Hematopoietic multipotent progenitor cell treated with erythropoietin and hydrocortisone succinate and interleukin-3 and kit ligand, for 8 days (in vitro differentiated cells): ENCODE measurements around the gene ZNF3.
"Not testable (repeated sequence)": the region's sequence is repeated elsewhere in the genome, so short reads cannot be mapped to it uniquely, and the experiment has no call there.

Experiments used
- DNase-seq: peaks from one replicate; pipeline ENCODE4 v3.0.0-alpha.2; 2015

ZNF3 gene

DNA sequence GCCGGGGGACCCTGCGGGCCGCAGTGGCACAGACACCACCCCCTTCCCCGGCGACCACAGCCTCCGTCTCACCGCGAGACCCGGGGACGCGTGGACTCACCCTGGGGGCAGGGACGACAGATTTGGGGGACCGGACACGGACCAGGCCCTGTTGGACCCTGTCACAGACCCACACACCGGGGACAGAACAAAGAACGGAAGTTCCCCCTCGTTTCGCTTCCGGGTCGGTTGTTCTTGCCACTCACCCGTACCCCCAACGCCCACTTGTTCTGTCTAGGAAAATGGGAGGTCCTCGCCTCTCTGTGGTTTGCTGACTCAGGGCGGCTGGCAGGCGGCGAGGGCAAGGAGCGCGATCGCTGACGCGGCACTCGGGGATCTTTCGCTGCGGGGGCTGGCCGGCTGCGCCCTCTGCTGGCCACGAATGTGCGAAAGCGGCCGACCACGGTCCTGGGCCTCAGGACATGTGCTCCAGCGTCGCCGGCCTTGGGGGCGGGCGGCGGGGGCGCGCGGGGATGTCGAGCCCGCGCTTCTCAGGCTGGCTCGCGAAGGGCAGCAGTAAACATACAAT, at the start of gene ZNF3:
TSS of gene ZNF3 (minus strand) at position 189 of the 568 bp plus-strand sequence. CDS start 4,366 bp downstream, outside the sequence.
- peak; percentile 99 for DNase-seq

DNA sequence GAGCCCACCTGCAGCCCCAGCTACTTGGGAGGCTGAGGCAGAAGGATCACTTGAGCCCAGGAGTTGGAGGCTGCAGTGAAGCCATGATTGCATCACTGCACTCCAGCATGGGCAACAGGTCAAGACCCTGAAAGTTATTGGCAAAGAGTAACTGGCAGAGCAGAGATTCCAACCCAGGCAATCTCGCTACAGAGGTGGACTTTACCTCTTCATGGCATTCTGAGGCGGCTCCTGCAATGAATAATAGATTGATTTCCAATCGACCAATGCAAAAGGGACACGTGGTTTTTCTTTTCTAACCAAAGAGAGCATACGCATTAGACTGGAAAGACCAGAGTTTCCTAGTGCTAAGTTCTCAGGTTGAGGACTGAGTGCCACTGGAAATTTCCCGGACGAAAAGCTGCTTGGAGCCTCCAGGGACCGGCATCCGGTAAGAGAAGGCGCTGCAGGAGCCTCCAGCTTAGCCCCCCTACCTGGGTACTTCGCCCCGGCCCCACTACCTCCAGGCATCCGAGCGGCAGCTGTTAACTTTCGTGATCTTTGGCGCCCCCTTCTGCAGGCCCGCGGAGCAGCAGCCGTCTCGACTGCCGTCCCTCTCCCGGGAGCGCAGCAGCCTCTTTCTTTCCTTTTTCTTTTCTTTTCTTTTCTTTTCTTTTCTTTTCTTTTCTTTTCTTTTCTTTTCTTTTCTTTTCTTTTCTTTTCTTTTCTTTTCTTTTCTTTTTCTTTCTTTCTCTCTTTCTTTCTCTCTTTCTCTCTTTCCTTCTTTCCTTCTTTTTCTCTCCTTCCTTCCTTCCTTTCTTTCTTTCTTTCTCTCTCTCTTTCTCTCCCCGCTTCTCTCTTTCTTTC, 49.3 kb upstream of the ZNF3 start:
- peak; percentile 64 for DNase-seq

DNA sequence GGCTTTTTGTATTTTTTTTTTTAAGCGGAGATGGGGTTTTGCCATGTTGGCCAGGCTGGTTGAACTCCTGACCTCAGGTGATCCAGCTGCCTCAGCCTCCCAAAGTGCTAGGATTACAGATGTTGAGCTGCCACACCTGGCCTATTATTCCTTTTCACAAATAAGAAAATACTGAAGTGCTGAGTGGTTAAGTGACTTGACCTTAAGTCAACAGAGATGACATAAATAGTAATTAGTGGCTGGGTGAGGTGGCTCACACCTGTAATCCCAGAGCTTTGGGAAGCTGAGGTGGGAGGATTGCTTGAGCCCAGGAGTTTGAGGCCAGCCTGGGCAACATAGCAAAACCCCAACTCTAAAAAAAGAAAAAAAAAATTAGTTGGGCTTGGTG, 48.7 kb upstream of the ZNF3 start:
- not testable (repeated sequence) for DNase-seq

DNA sequence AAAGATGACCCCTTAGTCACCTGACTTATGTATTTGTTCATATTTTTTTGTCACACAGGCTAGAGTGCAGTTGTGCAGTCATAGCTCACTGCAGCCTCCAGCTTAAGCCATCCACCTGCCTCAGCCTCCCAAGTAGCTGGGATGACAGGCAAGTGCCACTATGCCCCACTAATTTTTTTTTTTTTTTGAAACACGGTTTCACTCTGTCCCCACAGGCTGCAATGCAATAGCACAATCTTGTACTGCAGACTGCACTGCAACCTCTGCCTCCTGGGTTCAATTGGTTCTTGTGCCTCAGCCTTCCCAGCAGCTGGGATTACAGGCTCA, 47.1 kb upstream of the ZNF3 start:
- DNase-seq = no peak

DNA sequence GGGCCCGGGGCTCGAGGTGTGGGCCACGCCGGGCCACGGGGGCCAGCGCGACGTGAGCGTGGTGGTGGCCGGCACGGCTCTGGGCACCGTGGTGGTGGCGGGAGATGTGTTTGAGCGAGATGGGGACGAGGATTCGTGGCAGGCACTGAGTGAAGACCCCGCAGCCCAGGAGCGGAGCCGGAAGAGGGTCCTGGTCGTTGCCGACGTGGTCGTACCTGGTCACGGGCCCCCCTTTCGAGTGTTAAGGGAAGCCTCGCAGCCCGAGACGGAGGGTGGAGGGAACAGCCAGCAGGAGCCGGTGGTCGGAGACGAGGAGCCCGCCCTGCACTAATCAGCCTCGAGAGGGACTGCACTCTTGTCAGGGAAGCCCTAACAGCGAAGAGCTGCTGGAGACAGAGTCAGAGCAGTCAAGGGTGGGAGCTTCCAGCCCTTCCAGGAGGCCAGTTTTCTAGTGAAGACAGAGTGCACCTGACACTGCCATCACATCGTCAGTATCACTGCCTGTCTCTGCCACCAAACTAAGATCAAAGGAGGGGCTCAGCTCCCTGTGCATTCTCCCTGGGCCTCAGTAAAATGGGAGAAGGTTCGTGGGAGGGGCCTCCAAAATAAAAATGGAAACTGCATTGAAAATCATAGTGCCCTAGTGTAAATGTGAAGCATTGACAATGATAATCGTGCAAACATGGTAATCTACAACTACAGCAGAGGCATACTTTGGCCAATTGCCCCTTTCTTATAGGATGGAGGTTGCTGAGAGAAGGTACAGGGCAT, 46.5 kb upstream of the ZNF3 start:
- DNase-seq = peak; percentile 52

DNA sequence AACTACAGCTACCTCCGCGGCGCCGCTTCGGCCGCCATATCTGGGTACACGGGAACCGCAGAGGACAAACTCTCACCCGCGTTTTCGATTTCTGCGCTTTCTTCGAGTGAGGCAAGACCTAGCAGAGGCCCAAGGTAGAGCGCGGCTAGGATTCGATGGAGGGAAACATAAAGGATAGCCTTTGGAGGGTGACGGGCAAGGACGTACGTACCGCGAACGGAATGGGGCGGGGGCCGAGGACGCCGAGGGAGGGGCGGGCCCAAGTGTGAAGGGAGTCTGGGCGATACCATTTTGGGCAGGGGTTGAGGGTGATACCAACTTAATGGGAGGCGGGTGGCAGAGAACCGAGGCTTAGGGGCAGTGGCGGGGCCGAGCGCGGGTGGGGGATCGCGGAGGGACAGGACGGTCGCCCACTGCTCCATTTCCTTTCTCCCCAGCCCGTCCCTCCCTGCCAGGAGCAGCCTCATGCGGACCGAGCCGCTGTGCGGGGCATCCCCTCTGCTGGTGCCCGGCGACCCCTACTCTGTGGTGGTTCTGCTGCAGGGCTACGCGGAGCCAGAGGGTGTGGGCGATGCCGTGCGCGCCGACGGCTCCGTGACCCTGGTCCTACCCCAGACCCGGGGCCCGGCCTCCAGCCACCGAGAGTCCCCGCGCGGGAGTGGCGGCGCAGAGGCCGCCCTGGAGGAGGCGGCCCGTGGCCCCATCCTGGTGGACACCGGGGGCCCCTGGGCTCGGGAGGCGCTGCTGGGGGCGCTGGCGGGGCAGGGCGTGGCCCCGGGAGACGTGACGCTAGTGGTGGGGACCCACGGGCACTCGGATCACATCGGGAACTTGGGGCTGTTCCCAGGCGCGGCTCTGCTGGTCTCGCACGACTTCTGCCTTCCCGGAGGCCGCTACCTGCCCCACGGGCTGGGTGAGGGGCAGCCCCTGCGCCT, 45.7 kb upstream of the ZNF3 start, which contains the start of gene MBLAC1:
TSS of gene MBLAC1 (plus strand) at position 37 of the 935 bp plus-strand sequence. CDS start at position 466, 429 bp downstream.
- peak; percentile 92 for DNase-seq

DNA sequence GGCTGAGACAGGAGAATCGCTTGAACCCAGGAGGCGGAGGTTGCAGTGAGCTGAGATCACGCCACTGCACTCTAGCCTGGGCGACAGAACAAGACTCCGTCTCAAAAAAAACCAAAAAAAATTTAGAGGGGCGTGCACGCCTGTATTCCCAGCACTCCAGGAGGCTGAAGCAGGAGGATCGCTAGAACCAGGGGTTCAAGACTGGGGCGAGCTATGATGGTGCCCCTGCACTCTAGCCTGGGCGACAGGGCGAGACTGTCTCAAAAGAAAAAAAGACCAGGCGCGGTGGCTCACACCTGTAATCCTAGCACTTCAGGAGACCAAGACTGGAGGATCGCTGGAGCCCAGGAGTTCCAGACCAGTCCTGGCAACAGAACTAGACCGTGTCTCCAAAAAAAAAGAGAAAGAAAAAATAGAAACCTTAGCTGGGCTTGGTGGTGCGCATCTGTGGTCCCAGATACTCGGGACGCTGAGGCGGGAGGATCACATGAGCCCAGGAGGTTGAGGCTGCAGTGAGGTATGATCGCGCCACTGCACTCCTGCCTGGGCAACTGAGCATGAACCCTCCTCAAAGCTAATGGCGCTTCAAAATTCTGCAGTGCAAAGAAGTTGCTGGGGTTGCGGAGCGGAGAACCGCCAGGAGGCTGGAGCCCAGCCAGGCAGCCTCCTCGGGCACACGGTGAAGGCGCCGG, 44.9 kb upstream of the ZNF3 start:
- DNase-seq = no peak

DNA sequence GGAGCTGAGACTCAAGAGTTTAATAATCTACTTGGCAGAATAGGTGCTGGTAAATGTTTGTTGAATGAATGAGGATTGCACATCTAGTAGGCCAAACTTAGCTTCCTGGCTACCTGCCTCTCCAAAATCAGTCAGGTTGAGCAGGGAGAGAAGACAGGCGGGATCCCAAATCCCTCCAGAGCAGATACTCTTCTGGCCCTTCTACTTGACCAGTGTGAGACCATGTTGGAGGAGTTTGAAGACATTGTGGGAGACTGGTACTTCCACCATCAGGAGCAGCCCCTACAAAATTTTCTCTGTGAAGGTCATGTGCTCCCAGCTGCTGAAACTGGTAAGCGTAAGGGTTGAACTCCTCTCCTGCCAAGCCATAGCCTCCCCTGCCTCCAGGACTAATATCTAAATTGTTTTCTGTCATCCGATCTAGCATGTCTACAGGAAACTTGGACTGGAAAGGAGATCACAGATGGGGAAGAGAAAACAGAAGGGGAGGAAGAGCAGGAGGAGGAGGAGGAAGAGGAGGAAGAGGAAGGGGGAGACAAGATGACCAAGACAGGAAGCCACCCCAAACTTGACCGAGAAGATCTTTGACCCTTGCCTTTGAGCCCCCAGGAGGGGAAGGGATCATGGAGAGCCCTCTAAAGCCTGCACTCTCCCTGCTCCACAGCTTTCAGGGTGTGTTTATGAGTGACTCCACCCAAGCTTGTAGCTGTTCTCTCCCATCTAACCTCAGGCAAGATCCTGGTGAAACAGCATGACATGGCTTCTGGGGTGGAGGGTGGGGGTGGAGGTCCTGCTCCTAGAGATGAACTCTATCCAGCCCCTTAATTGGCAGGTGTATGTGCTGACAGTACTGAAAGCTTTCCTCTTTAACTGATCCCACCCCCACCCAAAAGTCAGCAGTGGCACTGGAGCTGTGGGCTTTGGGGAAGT, 43.0 kb upstream of the ZNF3 start:
- DNase-seq = peak; percentile 64

DNA sequence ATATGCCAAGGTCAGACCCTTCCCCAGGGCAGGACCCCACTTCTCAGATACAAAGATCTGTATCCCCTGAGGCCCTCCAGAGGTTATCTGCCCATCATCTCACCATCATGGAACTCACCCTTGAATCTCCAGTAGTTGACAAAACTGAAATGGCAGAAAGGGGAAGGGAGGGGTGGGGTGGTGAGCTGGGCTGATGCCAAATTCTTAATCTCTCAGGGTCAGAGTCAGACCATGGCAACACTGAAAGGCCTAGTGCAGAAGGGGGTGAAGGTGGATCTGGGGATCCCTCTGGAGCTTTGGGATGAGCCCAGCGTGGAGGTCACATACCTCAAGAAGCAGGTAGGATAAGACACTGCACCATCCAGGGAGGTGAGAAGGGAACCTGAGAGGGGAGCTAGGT, 41.0 kb upstream of the ZNF3 start:
- DNase-seq = peak; percentile 90

DNA sequence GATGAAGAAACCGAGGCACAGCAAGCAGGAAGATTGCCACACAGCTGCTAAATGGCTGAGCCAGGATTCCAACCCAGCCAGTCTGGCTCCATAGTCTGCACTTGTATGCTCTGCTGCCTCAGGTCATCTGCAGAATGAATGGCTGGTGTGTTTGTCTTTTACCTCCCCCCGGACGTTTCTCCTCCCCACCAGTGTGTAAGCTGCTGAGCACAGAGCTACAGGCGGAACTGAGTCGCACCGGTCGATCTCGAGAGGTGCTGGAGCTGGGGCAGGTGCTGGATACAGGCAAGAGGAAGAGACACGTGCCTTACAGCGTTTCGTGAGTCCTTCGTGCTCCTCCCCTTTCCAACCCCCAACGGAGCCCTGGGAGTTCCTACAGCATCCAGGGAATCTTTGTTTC, 40.5 kb upstream of the ZNF3 start:
- no peak for DNase-seq

DNA sequence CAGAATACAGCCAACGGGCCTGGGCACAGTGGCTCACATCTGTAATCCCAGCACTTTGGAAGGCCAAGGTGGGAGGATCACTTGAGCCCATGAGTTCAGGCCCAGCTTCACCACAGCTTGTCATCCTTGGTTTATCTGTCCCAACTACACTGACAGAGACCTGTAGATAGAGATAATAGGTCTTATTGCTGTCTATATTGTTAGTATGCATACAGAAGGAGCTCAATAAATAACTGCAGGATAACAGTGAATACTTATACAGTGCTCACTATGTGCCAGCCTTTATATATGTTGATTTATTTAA, 39.2 kb upstream of the ZNF3 start:
- DNase-seq = peak; percentile 66

DNA sequence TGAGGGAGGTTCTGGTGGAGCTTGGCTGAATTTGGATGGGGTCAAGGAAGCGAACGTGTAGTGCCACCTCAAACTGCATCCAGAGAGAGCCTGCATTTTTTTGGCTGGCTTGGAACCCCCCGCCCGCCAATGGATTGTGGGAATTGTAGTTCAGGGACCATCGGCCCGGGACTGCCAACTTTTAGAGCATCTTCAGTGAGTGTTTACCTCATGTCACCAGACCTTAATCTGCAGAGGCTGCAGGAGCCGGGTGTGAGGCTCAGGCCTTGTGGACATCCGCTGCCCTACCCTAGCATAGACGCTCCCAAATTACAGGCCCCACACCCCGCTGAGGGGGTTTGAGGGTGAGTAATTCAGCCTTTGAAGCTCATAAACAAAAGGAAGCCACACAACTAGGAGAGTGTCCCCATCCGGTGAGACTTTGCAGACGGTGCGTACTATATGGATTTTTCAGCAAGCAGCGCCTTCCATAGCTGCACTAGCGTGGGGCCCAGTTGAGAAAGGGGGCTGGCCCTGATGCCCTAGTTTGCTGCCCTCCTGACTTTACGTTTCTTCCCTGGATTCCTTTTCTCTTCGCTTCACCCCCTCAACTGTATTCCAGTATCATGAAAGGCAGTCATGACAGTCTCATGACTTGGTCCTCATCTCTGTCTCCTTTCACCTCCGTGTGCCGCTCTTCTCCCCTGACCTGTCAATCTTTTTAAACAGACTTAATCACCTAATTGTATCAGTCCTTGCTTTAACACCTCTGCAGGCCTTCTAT, 38.6 kb upstream of the ZNF3 start:
- DNase-seq = peak; percentile 71

DNA sequence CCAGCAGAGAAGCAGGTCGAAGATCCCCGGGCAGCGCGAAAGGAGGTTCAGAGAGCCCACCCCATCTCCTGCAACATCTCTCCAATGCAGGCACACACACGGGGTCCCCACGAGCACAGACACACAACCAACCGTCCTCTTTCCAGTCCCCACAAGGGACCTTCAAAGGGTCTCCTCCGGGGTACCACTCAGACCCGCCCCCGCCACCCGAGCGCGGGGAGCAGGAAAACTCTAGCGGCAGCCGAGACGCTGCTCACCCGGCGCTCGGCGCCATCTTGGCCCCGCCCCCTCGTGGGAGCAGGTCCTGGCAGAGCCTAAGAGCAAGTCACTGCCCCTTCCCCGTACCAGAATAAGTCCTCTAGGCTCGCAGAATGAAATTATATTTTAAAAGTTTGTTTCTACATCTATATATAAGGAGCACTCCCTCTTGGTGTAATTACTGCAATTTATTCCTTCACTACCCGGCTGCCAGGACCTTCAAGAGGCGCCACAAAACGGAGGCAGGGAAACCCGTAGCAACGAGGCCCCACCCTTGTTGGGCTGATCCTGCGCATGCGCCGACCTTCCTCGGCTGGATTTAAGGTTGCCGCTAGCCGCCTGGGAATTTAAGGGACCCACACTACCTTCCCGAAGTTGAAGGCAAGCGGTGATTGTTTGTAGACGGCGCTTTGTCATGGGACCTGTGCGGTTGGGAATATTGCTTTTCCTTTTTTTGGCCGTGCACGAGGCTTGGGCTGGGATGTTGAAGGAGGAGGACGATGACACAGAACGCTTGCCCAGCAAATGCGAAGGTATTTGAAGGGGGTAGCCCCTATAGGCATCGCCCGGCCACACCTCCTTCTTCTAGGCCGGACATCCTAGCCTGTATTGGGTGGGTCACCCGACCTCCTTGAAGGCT, 37.8 kb upstream of the ZNF3 start, which contains the start of the genes CNPY4 and TAF6:
TSS of gene CNPY4 (plus strand) at position 563 of the 898 bp plus-strand sequence. CDS start at position 674, 111 bp downstream.
TSS of gene TAF6 (minus strand) at position 287 of the 898 bp plus-strand sequence. CDS start 5,149 bp downstream, outside the sequence.
- DNase-seq = peak; percentile 97

DNA sequence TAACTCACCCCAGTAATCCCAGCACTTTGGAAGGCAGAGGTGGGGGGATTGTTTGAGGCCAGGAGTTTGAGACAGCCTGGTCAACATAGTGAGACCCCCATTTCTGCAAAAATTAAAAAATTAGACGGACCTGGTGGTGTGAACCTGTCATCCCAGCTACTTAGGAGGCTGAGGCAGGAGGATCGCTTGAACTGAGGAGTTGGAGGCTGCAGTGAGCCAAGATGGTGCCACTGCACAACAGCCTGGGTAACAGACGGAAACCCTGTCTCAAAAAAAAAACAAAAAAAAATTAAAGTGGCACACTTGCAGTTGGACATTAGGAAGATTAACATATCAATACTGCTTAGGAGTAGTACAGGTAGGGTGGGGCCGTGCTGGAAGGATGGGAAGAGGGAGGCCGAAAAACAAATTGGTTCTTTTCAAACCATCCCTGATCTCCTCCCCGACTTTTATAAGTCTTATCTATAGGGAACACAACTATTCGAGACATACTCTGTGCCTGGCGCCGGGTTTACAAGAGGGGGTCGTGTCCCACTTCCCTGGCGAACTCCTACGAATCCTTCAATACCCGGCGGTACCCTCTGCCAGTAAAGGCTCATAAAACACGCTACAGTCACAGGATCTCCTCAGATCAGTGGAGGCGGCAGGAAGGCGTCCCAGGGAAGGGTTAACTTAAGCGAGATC, 37.0 kb upstream of the ZNF3 start:
- DNase-seq = no peak

DNA sequence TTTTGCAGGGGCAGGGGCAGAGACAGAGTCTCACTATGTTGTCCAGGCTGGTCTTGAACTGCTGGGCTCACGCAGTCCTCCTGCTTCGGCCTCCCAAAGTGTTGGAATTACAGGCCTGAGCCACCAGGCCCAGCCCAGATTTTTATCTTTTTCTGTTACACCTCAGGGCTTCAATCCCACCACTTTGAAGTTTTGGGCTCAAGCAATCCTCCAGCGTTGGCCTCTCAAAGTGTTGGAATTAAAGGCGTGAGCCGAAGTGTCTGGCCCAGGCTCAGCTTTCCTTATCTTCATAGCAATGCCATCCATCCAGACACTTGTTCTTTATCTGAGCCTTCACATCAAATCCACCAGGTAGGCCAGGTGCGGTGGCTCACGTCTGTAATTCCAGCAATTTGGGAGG, 33.5 kb upstream of the ZNF3 start:
- no peak for DNase-seq

DNA sequence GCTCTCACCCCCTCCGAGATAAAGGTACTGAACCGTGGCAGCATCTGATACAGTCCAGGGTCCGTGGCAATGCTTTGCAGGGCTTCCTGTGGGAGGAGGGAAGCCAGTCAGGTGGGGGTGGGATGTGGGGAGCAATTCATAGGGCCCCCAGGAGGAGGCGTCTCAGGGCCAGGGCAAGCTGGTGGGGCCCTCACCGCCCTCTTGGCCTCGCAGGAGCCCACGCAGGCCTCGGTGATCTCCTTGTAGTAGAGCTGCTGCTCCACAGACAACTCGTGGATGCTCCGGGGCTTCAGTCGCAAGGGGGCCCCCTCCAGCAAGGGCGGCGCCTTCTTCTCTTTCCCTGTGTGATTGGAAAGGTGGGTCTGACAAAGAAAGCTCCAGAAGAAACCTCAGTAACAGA, 30.4 kb upstream of the ZNF3 start:
- no peak for DNase-seq

DNA sequence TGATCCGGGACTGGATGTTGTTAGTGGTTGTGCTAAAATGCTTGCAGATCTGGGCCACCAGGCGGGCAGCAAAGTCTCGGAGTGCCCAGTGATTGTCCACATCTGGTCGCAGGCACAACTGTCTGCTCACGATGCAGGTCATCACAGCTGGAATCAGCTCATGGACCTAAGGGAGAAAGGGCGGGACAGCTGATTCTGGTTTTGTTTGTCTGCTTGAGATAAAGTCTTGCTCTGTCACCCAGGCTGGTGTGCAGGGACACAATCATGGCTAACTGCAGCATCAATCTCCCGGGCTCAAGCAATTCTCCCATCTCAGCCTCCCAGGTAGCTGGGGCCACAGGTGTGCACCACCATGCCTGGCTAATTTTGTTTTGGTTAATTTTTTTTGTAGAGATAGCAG, 29.6 kb upstream of the ZNF3 start:
- no peak for DNase-seq

DNA sequence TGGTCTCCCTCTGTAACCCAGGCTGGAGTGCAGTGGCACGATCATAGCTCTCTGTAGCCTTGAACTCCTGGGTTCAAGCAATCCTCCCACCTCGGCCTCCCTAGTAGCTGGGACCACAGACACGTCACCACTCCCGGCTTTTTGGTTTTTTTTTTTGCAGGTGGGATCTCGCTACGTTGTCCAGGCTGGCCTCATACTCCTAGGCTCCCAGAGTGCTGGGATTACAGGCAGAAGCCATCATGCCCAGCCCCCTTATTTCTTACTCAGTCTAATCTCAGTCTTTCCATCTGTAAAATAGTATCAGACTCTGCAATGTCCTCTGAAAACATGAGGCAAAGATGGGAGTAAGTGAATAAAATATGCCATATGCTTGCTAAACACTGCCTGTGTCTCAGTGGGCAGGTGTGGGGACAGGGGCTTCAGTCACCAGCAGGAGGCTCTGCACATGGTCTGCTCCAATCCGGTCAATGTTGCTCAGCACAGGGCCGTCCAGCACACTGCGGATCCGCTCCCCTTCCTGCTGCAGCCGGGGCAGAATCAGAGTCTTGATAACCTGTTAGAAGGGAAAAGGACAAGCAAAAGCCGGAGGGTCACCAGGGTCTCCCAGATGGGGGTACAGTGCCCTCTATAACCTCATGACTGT, 28.1 kb upstream of the ZNF3 start:
- no peak for DNase-seq
